Measurements from ENCODE around the gene SETD4. TPM values are rescaled to one million over a fixed set of nuclear protein-coding genes. Genes with fewer than 3 reads are reported as not detected.

SETD4 gene
- total RNA-seq, 2 donors from 2014 or later, result 19.8 to 36.3 TPM

GRCh38 chr21:36034211-36034913 is 26.0 kb downstream of the SETD4 start:
- WGBS, result 89% methylated on average over 16 of the region's 16 CpGs
- intact Hi-C loops (cut with DNase I), result loop anchor here (5.0 kb wide), 1 partner anchor 1142 kb away; no protein-coding TSS in a partner anchor

GRCh38 chr21:36032647-36033406 is 27.5 kb downstream of the SETD4 start:
- Histone ChIP-seq H3K4me1 (replicated peaks) (no peaks in the 10 kb centered on the region), H3K27ac (no peak overlapping the region), H3K36me3 (peaks cover 6 to 7% of the 10 kb centered on the region in 2 donors), H3K4me3 (no peak overlapping the region), H3K9me3 (no peaks in the 10 kb centered on the region), H3K27me3 (replicated peaks; ENCODE audit: insufficient read depth) (no peaks in the 10 kb centered on the region)
- no peak for TF ChIP-seq CTCF (IDR thresholded peaks at IDR 0.05)
- no peak for TF ChIP-seq POLR2A (IDR thresholded peaks at IDR 0.05)
- TF ChIP-seq POLR2AphosphoS5 (IDR thresholded peaks at IDR 0.05), result no peak
- WGBS, result 78% methylated on average over 27 of the region's 28 CpGs
- DNase-seq (ENCODE audit: low spot score), result no peak
- intact Hi-C loops (cut with DNase I), result loop anchor here (5.0 kb wide), 1 partner anchor 1141 kb away; no protein-coding TSS in a partner anchor

More at GRCh38 chr21:36034211-36034913, 26.0 kb downstream of the SETD4 start:
- H3K27me3 ChIP-seq (replicated peaks; ENCODE audit: insufficient read depth), result no peaks in the 10 kb centered on the region
- TF ChIP-seq POLR2AphosphoS5 (IDR thresholded peaks at IDR 0.05) (no peak), POLR2A (IDR thresholded peaks at IDR 0.05) (no peak), CTCF (IDR thresholded peaks at IDR 0.05) (no peak)
- no peaks in the 10 kb centered on the region for H3K4me1 ChIP-seq (replicated peaks)
- H3K9me3 ChIP-seq, result no peaks in the 10 kb centered on the region
- H3K4me3 ChIP-seq, result no peak overlapping the region
- no peak for DNase-seq (ENCODE audit: low spot score)
- H3K36me3 ChIP-seq, result peaks cover 6 to 7% of the 10 kb centered on the region in 2 donors
- H3K27ac ChIP-seq, result no peak overlapping the region

GRCh38 chr21:36030581-36031189 is 29.6 kb downstream of the SETD4 start:
- intact Hi-C loops (cut with DNase I), result loop anchor here (5.0 kb wide), 1 partner anchor 1138 kb away; no protein-coding TSS in a partner anchor
- no peak for DNase-seq (ENCODE audit: low spot score)
- Histone ChIP-seq H3K36me3 (peaks cover 2 to 6% of the 10 kb centered on the region in 2 donors), H3K4me3 (no peak overlapping the region), H3K27me3 (replicated peaks; ENCODE audit: insufficient read depth) (no peaks in the 10 kb centered on the region), H3K9me3 (no peaks in the 10 kb centered on the region), H3K4me1 (replicated peaks) (no peaks in the 10 kb centered on the region), H3K27ac (no peak overlapping the region)
- 24% methylated on average over 16 of the region's 16 CpGs for WGBS
- TF ChIP-seq POLR2A (IDR thresholded peaks at IDR 0.05), result no peak
- no peak for TF ChIP-seq CTCF (IDR thresholded peaks at IDR 0.05)
- no peak for TF ChIP-seq POLR2AphosphoS5 (IDR thresholded peaks at IDR 0.05)

GRCh38 chr21:36029309-36029708 is 31.0 kb downstream of the SETD4 start:
- Histone ChIP-seq H3K27ac (no peak overlapping the region), H3K27me3 (replicated peaks; ENCODE audit: insufficient read depth) (no peaks in the 10 kb centered on the region), H3K4me3 (no peak overlapping the region), H3K36me3 (no peaks in the 10 kb centered on the region), H3K4me1 (replicated peaks) (no peaks in the 10 kb centered on the region), H3K9me3 (no peaks in the 10 kb centered on the region)
- WGBS, result 92% methylated on average over 8 of the region's 8 CpGs
- intact Hi-C loops (cut with DNase I), result loop anchor here (5.0 kb wide), 1 partner anchor 1282 kb away; no protein-coding TSS in a partner anchor
- DNase-seq (ENCODE audit: low spot score), result no peak
- no peak for TF ChIP-seq POLR2AphosphoS5 (IDR thresholded peaks at IDR 0.05)
- TF ChIP-seq CTCF (IDR thresholded peaks at IDR 0.05), result no peak
- TF ChIP-seq POLR2A (IDR thresholded peaks at IDR 0.05), result no peak

Measured in prostate gland (tissue), 2 donors.